GM19193 (cell line): Measurements from ENCODE around the gene GPR33.

ENCODE experiments used
- POLR2A ChIP-seq: IDR thresholded peaks from 4 replicates; pipeline ENCODE4 v1.6.1; 2011; ENCODE audit not compliant: insufficient read depth, insufficient read length; ENCODE audit errors: extremely low read depth

The GPR33 gene

DNA sequence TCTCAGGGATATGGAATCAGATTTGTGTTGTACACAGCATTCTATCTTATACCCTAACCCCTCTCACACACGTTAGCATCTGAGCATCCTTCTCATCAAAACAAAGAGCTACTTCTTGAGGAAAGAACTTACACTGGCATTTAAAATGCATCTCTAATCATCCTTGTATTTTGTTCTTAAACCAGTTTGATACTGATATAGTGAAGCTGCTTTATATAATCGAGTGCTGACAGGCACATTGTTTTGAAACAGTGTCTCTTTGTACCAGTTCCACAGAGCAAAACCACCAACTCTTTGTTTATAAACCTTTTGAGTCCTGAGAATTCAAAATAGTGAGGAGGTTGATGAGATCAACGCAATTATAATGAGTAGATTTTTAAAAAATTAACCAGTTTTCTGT is 8.8 kb downstream of the GPR33 start:
- no peak for TF ChIP-seq POLR2A

- TF ChIP-seq POLR2A: no peak
Measured at GRCh38 chr14:31477248-31477647, 10.6 kb downstream of the GPR33 start.

DNA sequence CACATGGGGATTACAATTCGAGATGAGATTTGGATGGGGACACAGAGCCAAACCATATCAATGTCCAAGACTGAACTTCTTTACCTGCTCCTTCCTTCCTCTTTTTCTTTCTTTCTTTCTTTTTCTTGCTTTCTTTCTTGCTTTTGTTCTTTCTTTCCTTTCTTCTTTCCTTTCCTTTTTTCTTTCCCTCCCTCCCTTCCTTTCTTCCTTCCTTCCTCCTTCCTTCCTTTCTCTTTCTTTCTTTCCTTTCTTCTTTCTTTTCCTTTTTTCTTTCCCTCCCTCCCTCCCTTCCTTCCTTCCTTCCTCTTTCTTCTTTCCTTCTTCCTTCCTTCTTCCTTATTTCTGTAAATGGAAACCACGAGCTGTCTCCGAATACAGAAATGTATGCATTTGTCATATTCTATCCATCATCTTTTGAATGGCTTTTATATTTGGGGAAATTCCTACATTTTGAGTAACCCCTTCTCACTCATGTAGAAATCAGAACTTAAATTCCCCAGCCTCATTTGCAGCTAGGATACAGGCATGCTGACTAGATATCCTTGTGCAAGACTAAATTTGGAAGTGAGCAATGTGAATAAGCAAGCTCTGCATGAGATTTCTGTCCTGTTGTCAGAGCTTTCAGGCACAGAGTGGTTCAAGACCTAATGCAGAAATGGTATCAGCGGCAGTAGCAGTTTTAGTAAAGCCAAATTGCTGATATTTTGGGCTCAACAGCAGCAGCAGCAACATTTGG is 11.5 kb downstream of the GPR33 start:
- no peak for TF ChIP-seq POLR2A

DNA sequence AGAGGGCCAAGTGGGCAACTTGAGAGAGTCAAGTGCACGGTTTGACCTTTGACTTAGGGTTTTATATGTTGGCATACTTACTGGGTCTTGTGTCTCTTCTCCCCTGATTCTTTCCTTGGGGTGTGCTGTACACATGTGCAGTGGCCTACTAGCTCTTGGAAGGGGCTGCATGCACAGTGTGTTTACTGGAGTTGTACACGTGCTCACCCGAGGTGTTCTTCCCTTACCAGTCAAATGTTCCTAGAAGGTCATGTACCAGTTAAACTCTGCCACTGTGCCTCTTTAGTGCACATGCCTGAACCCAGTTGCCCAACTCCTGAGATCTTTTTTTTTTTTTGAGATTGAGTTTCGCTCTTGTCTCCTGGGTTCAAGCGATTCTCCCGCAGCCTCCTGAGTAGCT is 21.3 kb downstream of the GPR33 start:
- no peak for TF ChIP-seq POLR2A

DNA sequence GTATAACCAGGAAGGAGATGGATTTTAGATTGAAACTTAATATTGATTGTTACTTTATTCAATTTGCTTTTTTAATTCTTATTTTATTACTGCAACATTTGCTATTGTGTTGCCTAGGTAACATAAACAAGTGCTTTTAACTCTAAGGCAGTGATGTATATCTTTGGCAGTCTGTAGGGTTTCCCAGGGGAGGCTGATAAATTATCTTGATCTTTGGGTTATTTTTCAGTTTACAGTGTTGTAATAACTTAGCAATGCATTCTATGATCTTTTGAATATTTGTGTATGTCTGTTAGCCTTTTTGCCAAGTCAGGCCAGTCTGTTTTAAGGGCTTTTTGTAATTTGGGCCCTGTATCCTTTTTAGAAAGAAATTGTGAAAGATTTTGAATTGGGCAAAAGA is 22.7 kb downstream of the GPR33 start:
- no peak for TF ChIP-seq POLR2A

DNA sequence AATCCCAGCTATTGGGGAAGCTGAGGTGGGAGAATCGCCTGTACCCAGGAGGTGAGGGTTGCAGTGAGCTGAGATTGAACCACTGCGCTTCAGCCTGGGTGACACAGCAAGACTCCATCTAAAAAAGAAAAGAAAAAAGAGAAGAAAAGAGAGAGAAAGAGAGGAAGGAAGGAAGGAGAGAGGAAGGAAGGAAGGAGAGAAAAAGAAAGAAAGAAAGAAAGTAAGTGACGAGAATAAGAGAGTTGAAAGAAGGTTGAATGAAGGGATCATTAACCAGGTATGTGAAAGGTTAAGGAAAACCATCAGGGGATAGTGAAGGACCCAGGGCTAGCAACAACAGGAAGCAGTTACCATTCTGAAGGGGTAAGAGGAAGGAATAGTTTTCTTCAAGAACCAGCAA is 26.3 kb downstream of the GPR33 start:
- no peak for TF ChIP-seq POLR2A

GRCh38 chr14:31457665-31458659 is 29.9 kb downstream of the GPR33 start:
- TF ChIP-seq POLR2A: no peak

DNA sequence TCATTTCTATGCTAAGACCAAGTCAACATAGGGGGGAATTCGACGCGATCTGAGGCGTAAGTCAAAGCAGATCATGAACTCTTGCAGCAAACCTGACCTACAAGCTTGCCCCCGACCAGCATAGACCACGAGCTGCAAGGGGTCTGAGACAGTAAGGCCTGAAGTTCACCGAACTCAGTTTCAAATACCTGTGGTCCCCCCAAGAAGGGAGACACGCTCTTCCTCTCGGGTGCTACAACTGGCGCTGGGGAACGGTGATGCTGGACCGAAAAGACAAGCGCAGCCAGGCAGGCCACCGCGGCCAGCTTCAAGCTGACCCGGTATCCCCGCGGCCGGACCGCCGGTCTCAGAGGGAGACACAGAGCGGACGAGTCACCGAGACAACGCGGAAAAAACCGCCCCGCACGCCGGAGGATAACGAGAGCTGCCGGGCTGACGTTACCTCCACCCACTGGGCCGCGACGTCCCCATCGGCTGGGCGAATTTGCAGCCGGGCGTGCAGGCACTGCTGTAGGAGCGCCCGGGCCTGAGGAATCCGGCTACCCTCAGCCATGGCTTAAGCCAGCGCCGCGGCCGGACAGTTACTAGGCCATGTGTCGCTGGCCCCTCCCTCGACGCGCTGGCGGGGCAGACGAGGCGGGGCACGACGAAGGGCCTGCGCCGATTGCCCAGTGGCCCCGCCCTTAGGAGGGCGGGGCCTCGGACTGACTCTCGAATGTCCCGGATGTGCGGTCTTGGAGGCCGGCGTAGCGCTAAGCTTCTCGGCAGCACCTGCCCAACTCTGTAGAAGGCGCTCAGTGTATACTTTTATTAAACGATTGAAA is 30.8 kb downstream of the GPR33 start, which contains the start of gene DTD2:
DTD2 (minus strand) TSS at position 666 of the 824 bp plus-strand sequence; CDS start at position 553, 113 bp downstream.
- peak; percentile 91 for TF ChIP-seq POLR2A

DNA sequence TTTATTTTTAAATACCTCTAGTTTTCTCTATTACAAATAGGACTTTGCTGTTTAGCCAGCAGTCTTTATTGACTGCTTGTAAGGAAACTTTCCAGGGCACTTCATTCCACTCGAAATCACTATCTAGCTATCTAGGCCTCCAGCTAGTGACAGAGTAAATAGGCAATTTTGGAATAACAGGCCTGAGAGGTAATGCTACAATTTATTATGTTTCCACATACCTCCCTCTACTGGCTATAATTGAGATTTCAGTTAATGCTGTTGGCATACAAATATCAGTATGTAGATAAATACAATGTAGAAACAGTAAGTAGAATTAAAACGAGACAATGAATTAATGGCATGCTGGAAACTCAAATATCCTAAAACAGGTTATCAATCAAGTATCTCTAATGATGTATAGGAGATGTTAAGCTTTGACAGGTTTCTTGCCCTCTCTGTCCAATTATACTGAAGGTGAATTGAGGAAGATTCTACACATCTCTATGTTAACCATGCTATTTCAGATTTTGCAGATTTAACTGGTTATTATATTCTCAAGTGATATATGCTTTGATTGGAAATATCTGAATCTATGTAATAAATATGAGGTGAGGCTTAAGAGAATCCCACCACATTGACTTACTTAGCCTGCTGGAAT is 37.7 kb downstream of the GPR33 start:
- no peak for TF ChIP-seq POLR2A

GRCh38 chr14:31449136-31449535 is 38.7 kb downstream of the GPR33 start:
- TF ChIP-seq POLR2A: no peak

GRCh38 chr14:31445703-31446102 is 42.1 kb downstream of the GPR33 start:
- TF ChIP-seq POLR2A: no peak

DNA sequence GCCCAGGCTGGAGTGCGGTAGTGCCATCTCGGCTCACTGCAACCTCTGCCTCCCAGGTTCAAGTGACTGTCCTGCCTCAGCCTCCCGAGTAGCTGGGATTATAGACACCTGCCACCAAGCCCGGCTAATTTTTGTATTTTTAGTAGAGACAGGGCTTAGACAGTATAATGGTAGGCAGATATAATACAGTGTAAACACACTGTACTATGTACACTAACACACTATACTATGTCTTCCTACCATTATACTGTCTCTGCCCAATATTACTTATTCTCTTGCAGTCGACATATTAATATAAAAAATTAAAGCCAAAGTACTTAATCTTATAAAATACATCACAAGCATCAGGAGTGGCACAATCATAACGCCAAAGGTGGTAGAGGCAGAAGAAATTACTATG is 45.6 kb downstream of the GPR33 start:
- no peak for TF ChIP-seq POLR2A

DNA sequence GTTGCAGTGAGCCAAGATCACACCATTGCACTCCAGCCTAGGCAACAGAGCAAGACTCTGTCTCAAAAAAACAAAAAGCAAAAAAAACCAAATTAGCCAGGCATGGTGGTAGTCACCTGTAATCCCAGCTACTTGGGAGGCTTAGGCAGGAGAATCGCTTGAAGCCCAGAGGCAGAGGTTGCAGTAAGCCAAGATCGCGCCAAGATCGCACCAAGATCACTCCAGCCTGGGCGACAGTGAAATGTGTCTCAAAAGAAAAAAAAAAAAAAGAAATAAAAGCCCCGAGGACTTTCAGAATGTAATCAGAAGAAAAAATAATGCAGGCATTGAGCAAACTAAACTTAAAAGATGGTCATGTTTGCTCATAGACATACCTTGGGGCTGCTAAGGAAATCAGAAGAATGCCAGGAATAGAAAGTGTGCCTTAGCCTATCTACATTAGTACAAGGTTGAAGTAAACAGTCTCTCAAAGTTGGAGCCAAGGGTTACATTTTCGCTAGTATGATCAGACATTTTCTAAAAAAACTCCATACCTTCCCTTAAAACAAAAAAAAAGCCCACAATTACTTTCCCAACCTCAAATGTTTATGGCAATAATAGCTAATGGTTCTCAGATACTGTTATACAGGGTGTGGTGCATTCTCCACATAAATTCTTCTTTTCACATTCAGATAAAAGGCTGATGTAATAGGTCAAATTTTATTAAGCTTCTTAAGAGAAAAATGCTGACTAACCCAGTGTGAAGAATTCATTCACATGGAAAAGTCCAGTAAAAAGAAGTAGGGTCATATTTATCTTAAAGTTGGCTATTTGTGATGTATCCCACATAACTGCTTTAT is 46.3 kb downstream of the GPR33 start:
- no peak for TF ChIP-seq POLR2A
